HUES6 (cell line): Measurements from ENCODE around the gene CTNNBL1.

ENCODE experiments used
- H3K27ac ChIP-seq: 2 replicates; pipeline ENCODE4 v1.7.0; 2013; ENCODE audit warnings: low read depth, mild to moderate bottlenecking, low read length, inconsistent platforms
- H3K27me3 ChIP-seq: 2 replicates; pipeline ENCODE4 v1.6.1; 2013; ENCODE audit warnings: low read length; ENCODE audit not compliant: control insufficient read depth, insufficient read depth
- H3K36me3 ChIP-seq: 2 replicates; pipeline ENCODE4 v1.6.1; 2013; ENCODE audit warnings: low read length; ENCODE audit not compliant: control insufficient read depth, insufficient read depth
- H3K4me1 ChIP-seq: 2 replicates; pipeline ENCODE4 v1.6.1; 2013; ENCODE audit warnings: low read length; ENCODE audit not compliant: control insufficient read depth, insufficient read depth
- H3K4me3 ChIP-seq: 2 replicates; pipeline ENCODE4 v1.5.1; 2013; ENCODE audit warnings: low read depth, low read length
- H3K9ac ChIP-seq: one replicate; pipeline ENCODE4 v1.6.1; 2013; ENCODE audit warnings: mild to moderate bottlenecking, low read length
- H3K9me3 ChIP-seq: 2 replicates; pipeline ENCODE4 v1.6.1; 2013; ENCODE audit warnings: low read depth, low read length; ENCODE audit not compliant: control insufficient read depth, insufficient read depth

The CTNNBL1 gene

GRCh38 chr20:37693635-37694626 lies at the start of gene CTNNBL1:
CTNNBL1 (plus strand) TSS chr20:37694030; CDS start chr20:37694123, 93 bp downstream.
- no peaks in the 10 kb centered on the region for H3K36me3 ChIP-seq
- no peak within 1 kb of the TSS for H3K27ac ChIP-seq

GRCh38 chr20:37644605-37645004 lies 49.2 kb upstream of the CTNNBL1 start:
- H3K4me3 ChIP-seq = no peak overlapping the region
- H3K9ac ChIP-seq = no peak overlapping the region
- no peak overlapping the region for H3K27ac ChIP-seq
- no peaks in the 10 kb centered on the region for H3K4me1 ChIP-seq
- H3K27me3 ChIP-seq = peaks cover 35% of the 10 kb centered on the region
- H3K36me3 ChIP-seq = no peaks in the 10 kb centered on the region
- H3K9me3 ChIP-seq = no peaks in the 10 kb centered on the region

More at GRCh38 chr20:37693635-37694626, at the start of gene CTNNBL1:
- Histone ChIP-seq H3K27me3 (peaks cover 20% of the 10 kb centered on the region; the same call in 1 of the 2 replicates), H3K9me3 (no peaks in the 10 kb centered on the region), H3K4me3 (peak within 1 kb of the TSS; percentile 93), H3K4me1 (no peaks in the 10 kb centered on the region), H3K9ac (peak within 1 kb of the TSS; percentile 65)

DNA sequence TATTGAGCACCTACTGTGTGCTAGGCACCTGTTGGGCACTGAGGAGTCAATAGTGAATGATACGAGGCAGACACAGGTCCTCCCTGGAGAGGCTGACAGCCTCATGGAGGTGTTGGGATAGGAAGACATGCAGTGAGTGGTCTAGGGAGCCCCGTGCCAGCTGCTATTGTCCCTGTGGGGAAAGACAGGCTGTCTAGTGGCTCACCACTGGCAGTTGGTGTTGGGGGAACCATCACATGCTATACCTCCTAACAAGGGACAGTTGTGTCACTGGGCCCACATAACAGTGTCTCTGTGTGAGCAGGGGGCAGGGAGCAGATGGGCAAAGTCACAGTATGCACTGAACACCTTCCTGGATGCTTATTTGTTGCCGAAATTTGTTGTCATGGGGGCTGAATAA lies 45.9 kb upstream of the CTNNBL1 start:
- no peak overlapping the region for H3K4me3 ChIP-seq
- no peaks in the 10 kb centered on the region for H3K4me1 ChIP-seq
- H3K27me3 ChIP-seq = peaks cover 16% of the 10 kb centered on the region
- no peak overlapping the region for H3K9ac ChIP-seq
- H3K27ac ChIP-seq = no peak overlapping the region
- H3K36me3 ChIP-seq = no peaks in the 10 kb centered on the region
- H3K9me3 ChIP-seq = no peaks in the 10 kb centered on the region

DNA sequence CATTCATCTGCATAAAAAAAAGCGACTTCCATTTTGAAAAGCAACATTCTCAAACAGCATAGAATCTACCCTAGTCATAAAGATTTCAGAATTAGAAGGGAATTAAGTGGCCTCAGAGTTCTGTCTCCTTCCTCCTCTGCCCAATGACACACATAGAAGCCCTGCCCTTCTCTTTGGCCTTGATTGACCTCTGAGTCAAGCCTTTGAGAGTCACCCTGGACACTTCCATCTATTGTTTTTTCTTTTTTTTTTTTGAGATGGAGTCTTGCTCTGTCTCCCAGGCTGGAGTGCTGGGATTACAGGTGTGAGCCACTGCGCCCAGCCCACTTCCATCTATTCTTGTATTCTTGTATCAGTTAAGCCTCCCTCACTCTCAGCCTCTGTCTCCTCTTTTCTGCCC lies 44.8 kb upstream of the CTNNBL1 start:
- H3K4me1 ChIP-seq = no peaks in the 10 kb centered on the region
- H3K27me3 ChIP-seq = peaks cover 14% of the 10 kb centered on the region
- 0 out of 2 replicates have a peak, but pooled peaks cover 2% of the 10 kb centered on the region for H3K9me3 ChIP-seq
- no peak overlapping the region for H3K9ac ChIP-seq
- no peak overlapping the region for H3K4me3 ChIP-seq
- no peaks in the 10 kb centered on the region for H3K36me3 ChIP-seq
- no peak overlapping the region for H3K27ac ChIP-seq

DNA sequence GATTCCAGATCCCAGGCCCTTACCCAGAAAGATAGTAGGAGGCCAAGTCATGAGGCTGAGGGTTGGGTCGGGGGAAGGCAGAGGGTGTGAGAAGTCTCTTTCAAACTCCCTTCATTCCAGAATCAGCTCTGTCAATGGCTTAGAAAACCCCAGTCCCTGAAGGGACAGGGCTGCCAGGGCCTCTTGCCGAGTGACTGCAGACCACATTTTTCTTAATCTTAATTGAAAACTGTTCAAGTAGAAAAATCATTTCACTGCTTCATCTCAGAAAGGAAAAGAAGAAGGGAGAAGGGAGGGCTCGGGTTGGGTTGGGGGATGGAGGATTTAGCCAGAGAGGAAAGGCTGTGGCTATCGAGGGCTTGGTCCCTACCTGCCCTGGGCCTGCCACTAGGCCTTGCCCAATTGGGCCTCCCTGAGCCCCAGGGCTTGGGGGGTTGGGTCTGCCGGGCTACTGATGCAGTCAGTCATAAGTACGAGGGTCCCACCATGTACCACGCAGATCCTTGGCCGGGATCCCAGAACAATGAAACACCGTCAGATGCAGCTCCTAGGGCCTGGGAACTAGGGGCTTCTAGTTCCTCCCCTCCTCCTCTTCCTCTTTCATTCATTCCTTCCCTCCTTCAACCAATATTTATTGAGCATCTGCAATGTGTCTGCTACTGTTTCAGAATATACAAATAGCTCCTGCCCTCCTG lies 44.0 kb upstream of the CTNNBL1 start:
- H3K36me3 ChIP-seq = no peaks in the 10 kb centered on the region
- no peak overlapping the region for H3K9ac ChIP-seq
- H3K27me3 ChIP-seq = peaks cover 8% of the 10 kb centered on the region
- H3K4me3 ChIP-seq = no peak overlapping the region
- peaks cover 9% of the 10 kb centered on the region for H3K9me3 ChIP-seq
- H3K4me1 ChIP-seq = no peaks in the 10 kb centered on the region
- no peak overlapping the region for H3K27ac ChIP-seq

- Histone ChIP-seq H3K9ac (no peak overlapping the region), H3K27ac (no peak overlapping the region), H3K4me3 (no peak overlapping the region), H3K27me3 (no peaks in the 10 kb centered on the region), H3K36me3 (no peaks in the 10 kb centered on the region), H3K9me3 (peaks cover 10% of the 10 kb centered on the region), H3K4me1 (no peaks in the 10 kb centered on the region)
Observed at GRCh38 chr20:37650661-37651060, 43.2 kb upstream of the CTNNBL1 start.

DNA sequence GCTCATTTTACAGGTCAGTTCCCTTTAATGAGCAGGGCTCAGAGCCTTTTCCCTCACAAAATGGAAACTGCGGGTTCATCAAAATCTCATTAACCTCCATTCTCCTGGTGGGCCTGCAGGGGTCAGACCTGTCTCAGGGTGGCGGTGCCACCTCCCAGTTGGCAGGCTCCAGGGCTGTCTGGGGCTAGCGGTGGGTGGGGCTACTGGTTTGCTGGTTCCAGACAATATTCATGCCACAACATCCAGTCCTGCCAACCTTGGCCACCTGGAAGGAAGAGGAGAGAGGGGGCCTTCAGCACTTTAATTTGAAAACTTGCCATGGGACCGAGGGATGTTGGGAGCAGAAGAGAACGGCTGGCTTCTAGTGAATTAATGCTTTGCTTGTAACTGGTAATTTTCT lies 41.9 kb upstream of the CTNNBL1 start:
- Histone ChIP-seq H3K4me1 (no peaks in the 10 kb centered on the region), H3K4me3 (no peak overlapping the region), H3K27me3 (no peaks in the 10 kb centered on the region), H3K9ac (no peak overlapping the region), H3K9me3 (peaks cover 10% of the 10 kb centered on the region), H3K36me3 (no peaks in the 10 kb centered on the region), H3K27ac (no peak overlapping the region)

DNA sequence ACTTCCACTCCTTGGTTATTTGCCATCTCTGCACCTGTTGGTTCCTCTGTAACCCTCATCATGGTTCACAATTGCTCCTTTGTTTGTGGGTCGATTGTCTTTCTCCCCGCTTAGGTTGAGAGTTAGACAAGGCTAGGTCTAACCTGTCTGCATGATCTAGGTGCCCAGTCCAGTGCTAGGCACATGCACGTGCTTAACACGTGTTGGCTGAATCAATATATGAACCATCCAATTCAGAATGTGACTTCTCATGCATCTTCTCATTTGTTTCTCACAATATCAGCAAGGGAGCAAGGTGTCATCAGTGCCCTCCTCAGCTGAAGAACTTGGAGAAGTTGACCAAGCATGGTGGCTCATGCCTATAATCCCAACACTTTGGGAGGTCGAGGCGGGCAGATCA lies 36.9 kb upstream of the CTNNBL1 start:
- Histone ChIP-seq H3K36me3 (no peaks in the 10 kb centered on the region), H3K9ac (no peak overlapping the region), H3K9me3 (peaks cover 10% of the 10 kb centered on the region), H3K27me3 (no peaks in the 10 kb centered on the region), H3K27ac (no peak overlapping the region), H3K4me1 (peaks cover 5% of the 10 kb centered on the region; the same call in 1 of the 2 replicates), H3K4me3 (no peak overlapping the region)

- Histone ChIP-seq H3K27me3 (no peaks in the 10 kb centered on the region), H3K36me3 (no peaks in the 10 kb centered on the region), H3K27ac (no peak overlapping the region), H3K4me1 (peaks cover 11% of the 10 kb centered on the region; the same call in 1 of the 2 replicates), H3K9ac (no peak overlapping the region), H3K9me3 (peaks cover 10% of the 10 kb centered on the region), H3K4me3 (no peak overlapping the region)
Observed at GRCh38 chr20:37657924-37658804, 35.7 kb upstream of the CTNNBL1 start.

- Histone ChIP-seq H3K4me1 (peaks cover 11% of the 10 kb centered on the region; the same call in 1 of the 2 replicates), H3K9me3 (peaks cover 5% of the 10 kb centered on the region; the same call in 1 of the 2 replicates), H3K27me3 (no peaks in the 10 kb centered on the region), H3K9ac (no peak overlapping the region), H3K27ac (no peak overlapping the region), H3K36me3 (no peaks in the 10 kb centered on the region), H3K4me3 (no peak overlapping the region)
Observed at GRCh38 chr20:37661519-37661918, 32.3 kb upstream of the CTNNBL1 start.
